Motor neuron (in vitro differentiated cells): ENCODE results near the gene ENGASE. TPM values are rescaled to one million over a fixed set of nuclear protein-coding genes. Genes with fewer than 3 reads are reported as not detected.
A peak's percentile ranks its signal among the peaks of the same experiment; 100 is the strongest.

ENCODE experiments used
- ATAC-seq, 8 experiments: fragments of 200-7000 bp; cut with Tn5 transposase; replicated peaks in 6 of 8; 2 replicates each; pipeline ENCODE4 v1.8.0; 2021; ENCODE audit warnings: mild to moderate bottlenecking in 8 of 8, moderate library complexity in 8 of 8
- H3K27ac ChIP-seq, 2 donors: fragments of 250-450 bp; sonication (Bioruptor Pico); 2 replicates each; pipeline ENCODE4 v1.9.0; 2021; ENCODE audit warnings: antibody characterized with exemption in 2 of 2, mild to moderate bottlenecking in 2 of 2, moderate library complexity in 1 of 2
- H3K4me1 ChIP-seq, 2 donors: fragments of 250-450 bp; sonication (Bioruptor Pico); replicated peaks in 1 of 2; 2 replicates each; pipeline ENCODE4 v1.6.1; 2021; ENCODE audit warnings: antibody characterized with exemption in 2 of 2, mild to moderate bottlenecking in 2 of 2, moderate library complexity in 1 of 2
- H3K4me3 ChIP-seq, 5 donors: fragments of 250-450 bp; sonication (Bioruptor Pico); 2 replicates each; pipeline ENCODE4 v1.9.0; 2021; ENCODE audit warnings: antibody characterized with exemption in 5 of 5, mild to moderate bottlenecking in 5 of 5, moderate library complexity in 4 of 5
- WGBS, 10 experiments: fragments of 450-650 bp; shearing (Covaris generic); methylation state at CpG; one replicate each; pipeline ENCODE4 v1.0.0; 2022; 5-methylcytosine and 5-hydroxymethylcytosine counted together
- in situ Hi-C, 9 experiments: fragments of 400-800 bp; cut with MboI; loops; one replicate each; pipeline ENCODE4 v1.15.0; 2021; ENCODE audit warnings: low sequenced_read_pairs in 9 of 9, low pct_unique_long_range_greater_than_20kb in 2 of 9; ENCODE audit not compliant: unreplicated experiment in 9 of 9
- total RNA-seq, 8 experiments: library from RNA; unstranded; fragments of 300-600 nt; gene quantifications; 2 replicates each; pipeline versions ENCODE4 v1.2.3 to v1.2.4, GENCODE V29; 2022

The ENGASE gene
- total RNA-seq, 8 experiments from 2014 or later = 10.0 to 49.6 (median 15.4) TPM

- no peak overlapping the region for H3K4me3 ChIP-seq
- H3K4me1 ChIP-seq = peaks cover 8 to 10% of the 10 kb centered on the region in 2 donors
- in situ Hi-C loops = loop anchor here in 5 of 9 experiments (10.0 to 25.0 kb wide), 3 partner anchors 290 to 615 kb away; no protein-coding TSS in a partner anchor
- no peak for ATAC-seq
- H3K27ac ChIP-seq = no peak overlapping the region
- 0 to 50% (median 20%) methylated on average over 1 to 2 of the region's 52 CpGs; no CpG with 5 or more reads in 7 of the 10 experiments for WGBS, 10 experiments
Observed at GRCh38 chr17:79097226-79098055, 22.8 kb downstream of the ENGASE start.

GRCh38 chr17:79098282-79098867 is 23.8 kb downstream of the ENGASE start:
- Histone ChIP-seq H3K27ac (no peak overlapping the region), H3K4me3 (no peak overlapping the region), H3K4me1 (peaks cover 6 to 9% of the 10 kb centered on the region in 2 donors)
- ATAC-seq = peak in 3 of 8 experiments; percentile 26 to 85 (median 47)
- in situ Hi-C loops = loop anchor here in 5 of 9 experiments (10.0 to 25.0 kb wide), 3 partner anchors 289 to 614 kb away; no protein-coding TSS in a partner anchor
- 7 to 81% (median 36%) methylated on average over 2 to 5 of the region's 16 CpGs; no CpG with 5 or more reads in 6 of the 10 experiments for WGBS, 10 experiments

- Histone ChIP-seq H3K4me3 (no peak overlapping the region), H3K4me1 (peaks cover 2 to 8% of the 10 kb centered on the region in 2 donors), H3K27ac (no peak overlapping the region)
- no peak for ATAC-seq
- 55 to 100% (median 72%) methylated on average over 1 to 14 of the region's 18 CpGs; no CpG with 5 or more reads in 4 of the 10 experiments for WGBS, 10 experiments
- in situ Hi-C loops = no loop called here
Observed at GRCh38 chr17:79100405-79100804, 25.8 kb downstream of the ENGASE start.

- no peak overlapping the region for H3K4me3 ChIP-seq
- WGBS, 10 experiments = 0 to 75% methylated on average over 2 to 5 of the region's 13 CpGs; no CpG with 5 or more reads in 8 of the 10 experiments
- H3K27ac ChIP-seq = no peak overlapping the region
- peaks cover 2 to 8% of the 10 kb centered on the region in 2 donors for H3K4me1 ChIP-seq
- in situ Hi-C loops = no loop called here
- no peak for ATAC-seq
Observed at GRCh38 chr17:79101111-79101673, 26.6 kb downstream of the ENGASE start.

GRCh38 chr17:79102214-79102613 is 27.6 kb downstream of the ENGASE start:
- H3K4me3 ChIP-seq = no peak overlapping the region
- H3K27ac ChIP-seq = no peak overlapping the region
- WGBS, 10 experiments = no CpG with 5 or more reads among the region's 7 CpGs
- no peak for ATAC-seq
- peaks cover 0 to 3% of the 10 kb centered on the region in 2 donors for H3K4me1 ChIP-seq
- in situ Hi-C loops = no loop called here

GRCh38 chr17:79104898-79105600 is 30.4 kb downstream of the ENGASE start:
- H3K4me3 ChIP-seq = no peak overlapping the region
- in situ Hi-C loops = no loop called here
- H3K27ac ChIP-seq = no peak overlapping the region
- 59 to 92% (median 77%) methylated on average over 2 to 3 of the region's 12 CpGs; no CpG with 5 or more reads in 6 of the 10 experiments for WGBS, 10 experiments
- no peak for ATAC-seq
- peaks cover 0 to 3% of the 10 kb centered on the region in 2 donors for H3K4me1 ChIP-seq

- Histone ChIP-seq H3K4me1 (peaks cover 0 to 3% of the 10 kb centered on the region in 2 donors), H3K4me3 (no peak overlapping the region), H3K27ac (no peak overlapping the region)
- 94 to 100% methylated on average over 1 to 6 of the region's 14 CpGs; no CpG with 5 or more reads in 8 of the 10 experiments for WGBS, 10 experiments
- ATAC-seq = no peak
- in situ Hi-C loops = no loop called here
Observed at GRCh38 chr17:79105937-79106336, 31.3 kb downstream of the ENGASE start.

GRCh38 chr17:79106958-79107357 is 32.3 kb downstream of the ENGASE start:
- WGBS, 10 experiments = 80 to 100% methylated on average over 1 to 4 of the region's 11 CpGs; no CpG with 5 or more reads in 8 of the 10 experiments
- Histone ChIP-seq H3K4me3 (no peak overlapping the region), H3K27ac (no peak overlapping the region), H3K4me1 (peaks cover 0 to 3% of the 10 kb centered on the region in 2 donors)
- in situ Hi-C loops = no loop called here
- ATAC-seq = no peak

GRCh38 chr17:79107499-79108231 is 33.0 kb downstream of the ENGASE start:
- no peak overlapping the region for H3K4me3 ChIP-seq

GRCh38 chr17:79108232-79108850 is 33.7 kb downstream of the ENGASE start:
- Histone ChIP-seq H3K27ac (no peak overlapping the region), H3K4me1 (peaks cover 0 to 2% of the 10 kb centered on the region in 2 donors), H3K4me3 (no peak overlapping the region)
- in situ Hi-C loops = no loop called here
- WGBS, 10 experiments = 60 to 90% (median 83%) methylated on average over 1 to 7 of the region's 26 CpGs; no CpG with 5 or more reads in 3 of the 10 experiments
- no peak for ATAC-seq

More at GRCh38 chr17:79107499-79108231, 33.0 kb downstream of the ENGASE start:
- WGBS, 10 experiments = 60 to 100% (median 85%) methylated on average over 1 to 8 of the region's 25 CpGs; no CpG with 5 or more reads in 5 of the 10 experiments
- in situ Hi-C loops = no loop called here
- H3K4me1 ChIP-seq = peaks cover 0 to 3% of the 10 kb centered on the region in 2 donors
- peak in 1 of 8 experiments; percentile 14 for ATAC-seq
- H3K27ac ChIP-seq = no peak overlapping the region

GRCh38 chr17:79108870-79109269 is 34.2 kb downstream of the ENGASE start:
- Histone ChIP-seq H3K4me1 (no peaks in the 10 kb centered on the region), H3K27ac (no peak overlapping the region), H3K4me3 (no peak overlapping the region)
- no peak for ATAC-seq
- in situ Hi-C loops = no loop called here
- 20 to 100% (median 87%) methylated on average over 1 to 8 of the region's 15 CpGs; no CpG with 5 or more reads in 6 of the 10 experiments for WGBS, 10 experiments
